ENCODE data around the gene OXSR1. TPM values are rescaled to one million over a fixed set of nuclear protein-coding genes. Genes with fewer than 3 reads are reported as not detected.
A peak's percentile ranks its signal among the peaks of the same experiment; 100 is the strongest.

The OXSR1 gene
- total and polyA plus RNA-seq, 2 of the 13 experiments (the other 11 are each of a cell fraction or from before 2014, with no cell fraction given): 27.4 to 32.6 TPM

- TF ChIP-seq DZIP1 (CRISPR knock-in tag; IDR thresholded peaks at IDR 0.05): peak; percentile 36; the same call in 1 of the 2 replicates
- no peak for TF ChIP-seq ZNF678 (CRISPR knock-in tag; IDR thresholded peaks at IDR 0.05)
- TF ChIP-seq ZSCAN5A (CRISPR knock-in tag; IDR thresholded peaks at IDR 0.05; ENCODE audit: borderline replicate concordance): 0 out of 2 replicates have a peak, but pooled peaks have one; percentile 44
- no peak for TF ChIP-seq ZNF142 (CRISPR knock-in tag; IDR thresholded peaks at IDR 0.05)
- no peak for TF ChIP-seq ZBTB43 (CRISPR knock-in tag; conservative IDR thresholded peaks at IDR 0.05)
- TF ChIP-seq FOSL1 (CRISPR knock-in tag; IDR thresholded peaks at IDR 0.05; ENCODE audit: borderline replicate concordance): no peak
- peak; percentile 99 for TF ChIP-seq RBFOX2 (IDR thresholded peaks at IDR 0.05; ENCODE audit: low read depth, low read length)
- TF ChIP-seq ZNF326 (CRISPR knock-in tag; IDR thresholded peaks at IDR 0.05; ENCODE audit: borderline replicate concordance): no peak
- no peak for TF ChIP-seq KLF13 (CRISPR knock-in tag; IDR thresholded peaks at IDR 0.05)
- TF ChIP-seq AKNA (CRISPR knock-in tag; IDR thresholded peaks at IDR 0.05; ENCODE audit: borderline replicate concordance): no peak
These were observed 28.3 kb upstream of the OXSR1 start, which contains the start of gene ACAA1 (continued) for GRCh38 chr3:38136777-38137614.
